Body of pancreas (tissue), 4 donors: ENCODE measurements around the gene ZNF423. TPM values are rescaled to one million over a fixed set of nuclear protein-coding genes. Genes with fewer than 3 reads are reported as not detected.

Experiments
- ATAC-seq: fragments of 150-250 bp; one replicate; pipeline ENCODE4 v1.9.1; 2016
- DNase-seq, 4 donors: peaks; one replicate each; pipeline ENCODE4 v3.0.0-alpha.2; 2019
- H3K27ac ChIP-seq, 4 donors: fragments of 200-600 bp; sonication (generic); 1 replicate in 3 of 4; 2 replicates in 1 of 4; pipeline versions ENCODE4 v1.5.1 to v1.6.1; 2016 to 2019; ENCODE audit warnings: mild to moderate bottlenecking in 1 of 4, mixed read lengths in 1 of 4, moderate library complexity in 1 of 4
- H3K27me3 ChIP-seq, 2 donors: fragments of 200-600 bp; sonication (generic); one replicate each; pipeline ENCODE4 v1.6.0; 2016; ENCODE audit warnings: mild to moderate bottlenecking in 1 of 2
- H3K36me3 ChIP-seq, 2 donors: fragments of 200-600 bp; sonication (generic); replicated peaks in 1 of 2; 2 replicates each; pipeline ENCODE4 v1.5.1; 2016; ENCODE audit warnings: low read depth in 2 of 2; ENCODE audit not compliant: insufficient read depth in 1 of 2
- H3K4me1 ChIP-seq: fragments of 200-600 bp; sonication (generic); one replicate; pipeline ENCODE4 v1.6.0; 2016
- H3K4me3 ChIP-seq, 2 donors: fragments of 200-600 bp; sonication (generic); 1 replicate in 1 of 2; 2 replicates in 1 of 2; pipeline ENCODE4 v1.5.1; 2016 to 2019
- H3K9me3 ChIP-seq, 3 donors: fragments of 200-600 bp; sonication (generic); 1 replicate in 2 of 3; 2 replicates in 1 of 3; pipeline ENCODE4 v1.5.1; 2016
- CTCF ChIP-seq, 7 experiments: fragments of 450-650 bp in 4 of 7; fragments of 200-600 bp in 3 of 7; sonication (generic) in 3 of 7; IDR thresholded peaks; one replicate each; pipeline ENCODE4 v1.5.1; 2016 to 2019; ENCODE audit warnings: antibody characterized with exemption in 7 of 7
- POLR2A ChIP-seq, 3 donors: fragments of 450-650 bp; IDR thresholded peaks; one replicate each; pipeline ENCODE4 v1.6.1; 2016; ENCODE audit warnings: antibody characterized with exemption in 3 of 3, mild to moderate bottlenecking in 2 of 3
- WGBS, 2 donors: methylation state at CpG; one replicate each; pipeline ENCODE4 v1.1.5; 2017; 5-methylcytosine and 5-hydroxymethylcytosine counted together
- intact Hi-C: fragments of 100-400 bp; cut with DNase I; formaldehyde crosslinking; loops from one replicate; pipeline ENCODE4 v1.15.1; 2023
- total RNA-seq, 2 donors: library from RNA; depleted of rRNA; stranded (reverse); fragments of >200 nt; gene quantifications; one replicate each; pipeline ENCODE4 v1.1.0, GENCODE V29; 2016

ZNF423 gene
- total RNA-seq, 2 donors from 2014 or later = 4.2 to 9.2 TPM

GRCh38 chr16:49869731-49870130 lies 13.8 kb upstream of the ZNF423 start:
- no peaks in the 10 kb centered on the region for H3K36me3 ChIP-seq
- intact Hi-C loops = no loop called here
- ATAC-seq = no peak
- H3K4me3 ChIP-seq = no peak overlapping the region
- no peaks in the 10 kb centered on the region for H3K27me3 ChIP-seq
- H3K27ac ChIP-seq = no peak overlapping the region
- TF ChIP-seq CTCF (IDR thresholded peaks at IDR 0.05) (no peak), POLR2A (IDR thresholded peaks at IDR 0.05) (no peak)
- peaks cover 13% of the 10 kb centered on the region for H3K4me1 ChIP-seq
- no peak for DNase-seq
- no peaks in the 10 kb centered on the region for H3K9me3 ChIP-seq
- 79 to 93% methylated on average over 5 to 6 of the region's 6 CpGs for WGBS, 2 donors

- intact Hi-C loops = no loop called here
- no peaks in the 10 kb centered on the region for H3K27me3 ChIP-seq
- H3K9me3 ChIP-seq = no peaks in the 10 kb centered on the region
- H3K4me1 ChIP-seq = peaks cover 13% of the 10 kb centered on the region
- H3K36me3 ChIP-seq = no peaks in the 10 kb centered on the region
- ATAC-seq = no peak
- no peak overlapping the region for H3K4me3 ChIP-seq
- H3K27ac ChIP-seq = no peak overlapping the region
- 89 to 90% methylated on average over 15 to 38 of the region's 38 CpGs for WGBS, 2 donors
- DNase-seq = no peak
- no peak for TF ChIP-seq CTCF (IDR thresholded peaks at IDR 0.05)
- TF ChIP-seq POLR2A (IDR thresholded peaks at IDR 0.05) = no peak
Observed at GRCh38 chr16:49867796-49868668, 12.1 kb upstream of the ZNF423 start.

- Histone ChIP-seq H3K27ac (peak overlapping the region in 1 of 4 donors; percentile 25), H3K36me3 (no peaks in the 10 kb centered on the region), H3K4me3 (no peak overlapping the region), H3K9me3 (no peaks in the 10 kb centered on the region), H3K4me1 (peaks cover 13% of the 10 kb centered on the region), H3K27me3 (no peaks in the 10 kb centered on the region)
- DNase-seq (no peak), ATAC-seq (no peak)
- WGBS, 2 donors = 91 to 100% methylated on average over 2 of the region's 2 CpGs
- intact Hi-C loops = no loop called here
- no peak for TF ChIP-seq CTCF (IDR thresholded peaks at IDR 0.05)
Observed at GRCh38 chr16:49867234-49867633, 11.3 kb upstream of the ZNF423 start.

- Histone ChIP-seq H3K27ac (peak overlapping the region in 2 of 4 donors; percentile 4 to 25), H3K4me3 (no peak overlapping the region), H3K27me3 (no peaks in the 10 kb centered on the region), H3K9me3 (no peaks in the 10 kb centered on the region), H3K4me1 (peaks cover 13% of the 10 kb centered on the region), H3K36me3 (no peaks in the 10 kb centered on the region)
- no peak for ATAC-seq
- intact Hi-C loops = no loop called here
- 68 to 70% methylated on average over 14 of the region's 14 CpGs for WGBS, 2 donors
- DNase-seq = peak in 1 of 4 donors; percentile 20
- no peak for TF ChIP-seq POLR2A (IDR thresholded peaks at IDR 0.05)
- no peak for TF ChIP-seq CTCF (IDR thresholded peaks at IDR 0.05)
Observed at GRCh38 chr16:49866595-49867071, 10.7 kb upstream of the ZNF423 start.
